ENCODE data around the gene APOBEC3H. TPM values are rescaled to one million over a fixed set of nuclear protein-coding genes. Genes with fewer than 3 reads are reported as not detected.
"Not testable (repeated sequence)": the region's sequence is repeated elsewhere in the genome, so short reads cannot be mapped to it uniquely, and the experiment has no call there.

The APOBEC3H gene
- total RNA-seq, 1 donor from 2014 or later, result not detected

DNA sequence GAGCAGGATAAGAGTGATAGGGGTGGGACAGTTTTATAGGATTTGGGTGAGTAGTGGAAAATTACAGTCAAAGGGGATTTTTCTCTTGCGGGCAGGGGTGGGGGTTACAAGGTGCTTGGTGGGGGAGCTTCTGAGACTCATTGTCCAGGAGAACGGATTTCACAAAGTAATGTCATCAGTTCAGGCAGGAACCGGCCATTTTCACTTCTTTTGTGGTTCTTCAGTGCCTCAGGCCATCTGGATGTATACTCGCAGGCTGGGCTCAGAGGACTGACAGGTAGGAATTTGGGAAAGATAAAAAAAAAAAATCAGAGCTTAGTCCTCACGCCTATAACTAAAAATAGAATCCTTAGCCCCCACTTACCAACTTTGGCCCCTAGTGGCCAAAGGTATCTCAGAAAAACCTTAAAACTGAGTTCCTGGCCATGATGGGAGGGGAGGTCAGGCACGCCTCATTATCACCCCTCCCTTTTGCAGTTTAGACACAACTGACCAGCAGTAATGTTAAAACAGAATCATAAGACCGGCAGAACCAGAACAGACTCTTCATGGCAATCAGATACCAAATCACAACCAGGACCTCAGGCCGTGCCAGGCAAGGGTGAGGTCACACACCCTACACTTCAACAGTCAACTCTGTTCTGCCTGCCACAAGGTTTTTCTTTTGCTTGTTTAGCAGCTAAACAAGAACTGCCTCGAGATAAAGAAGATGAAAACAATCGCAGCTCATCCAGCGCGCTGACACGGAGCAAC is 28.8 kb upstream of the APOBEC3H start:
- Mint-ChIP-seq H3K9me3 (ENCODE audit: low read depth) (no peaks in the 10 kb centered on the region), H3K4me3 (ENCODE audit: unreplicated experiment) (no peak overlapping the region), H3K4me1 (ENCODE audit: low read depth) (no peaks in the 10 kb centered on the region), H3K27me3 (ENCODE audit: low read depth) (peaks cover 3% of the 10 kb centered on the region), H3K36me3 (ENCODE audit: low read depth) (no peaks in the 10 kb centered on the region), H3K27ac (ENCODE audit: unreplicated experiment) (no peak overlapping the region)
- TF ChIP-seq, protein P1, sequence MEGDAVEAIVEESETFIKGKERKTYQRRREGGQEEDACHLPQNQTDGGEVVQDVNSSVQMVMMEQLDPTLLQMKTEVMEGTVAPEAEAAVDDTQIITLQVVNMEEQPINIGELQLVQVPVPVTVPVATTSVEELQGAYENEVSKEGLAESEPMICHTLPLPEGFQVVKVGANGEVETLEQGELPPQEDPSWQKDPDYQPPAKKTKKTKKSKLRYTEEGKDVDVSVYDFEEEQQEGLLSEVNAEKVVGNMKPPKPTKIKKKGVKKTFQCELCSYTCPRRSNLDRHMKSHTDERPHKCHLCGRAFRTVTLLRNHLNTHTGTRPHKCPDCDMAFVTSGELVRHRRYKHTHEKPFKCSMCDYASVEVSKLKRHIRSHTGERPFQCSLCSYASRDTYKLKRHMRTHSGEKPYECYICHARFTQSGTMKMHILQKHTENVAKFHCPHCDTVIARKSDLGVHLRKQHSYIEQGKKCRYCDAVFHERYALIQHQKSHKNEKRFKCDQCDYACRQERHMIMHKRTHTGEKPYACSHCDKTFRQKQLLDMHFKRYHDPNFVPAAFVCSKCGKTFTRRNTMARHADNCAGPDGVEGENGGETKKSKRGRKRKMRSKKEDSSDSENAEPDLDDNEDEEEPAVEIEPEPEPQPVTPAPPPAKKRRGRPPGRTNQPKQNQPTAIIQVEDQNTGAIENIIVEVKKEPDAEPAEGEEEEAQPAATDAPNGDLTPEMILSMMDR (IDR thresholded peaks at IDR 0.05), result no peak
- no peak for DNase-seq (ENCODE audit: low spot score)

- Mint-ChIP-seq H3K4me3 (ENCODE audit: unreplicated experiment) (no peak overlapping the region), H3K9me3 (ENCODE audit: low read depth) (no peaks in the 10 kb centered on the region), H3K27me3 (ENCODE audit: low read depth) (peaks cover 3% of the 10 kb centered on the region), H3K4me1 (ENCODE audit: low read depth) (no peaks in the 10 kb centered on the region), H3K36me3 (ENCODE audit: low read depth) (no peaks in the 10 kb centered on the region), H3K27ac (ENCODE audit: unreplicated experiment) (no peak overlapping the region)
- TF ChIP-seq, protein P1 (IDR thresholded peaks at IDR 0.05), result no peak
- no peak for DNase-seq (ENCODE audit: low spot score)
These were observed 26.9 kb upstream of the APOBEC3H start for GRCh38 chr22:39070186-39070585.

- H3K4me1 Mint-ChIP-seq (ENCODE audit: low read depth); DNase-seq (ENCODE audit: low spot score); H3K4me3 Mint-ChIP-seq (ENCODE audit: unreplicated experiment); H3K27ac Mint-ChIP-seq (ENCODE audit: unreplicated experiment); H3K36me3 Mint-ChIP-seq (ENCODE audit: low read depth); H3K9me3 Mint-ChIP-seq (ENCODE audit: low read depth); H3K27me3 Mint-ChIP-seq (ENCODE audit: low read depth): not testable (repeated sequence)
These were observed 24.5 kb upstream of the APOBEC3H start for GRCh38 chr22:39072581-39072981.

- TF ChIP-seq, protein P1 (IDR thresholded peaks at IDR 0.05), result no peak
- Mint-ChIP-seq H3K4me1 (ENCODE audit: low read depth) (peaks cover 3% of the 10 kb centered on the region), H3K9me3 (ENCODE audit: low read depth) (no peaks in the 10 kb centered on the region), H3K27ac (ENCODE audit: unreplicated experiment) (no peak overlapping the region), H3K36me3 (ENCODE audit: low read depth) (no peaks in the 10 kb centered on the region), H3K4me3 (ENCODE audit: unreplicated experiment) (no peak overlapping the region), H3K27me3 (ENCODE audit: low read depth) (no peaks in the 10 kb centered on the region)
- no peak for DNase-seq (ENCODE audit: low spot score)
These were observed 23.1 kb upstream of the APOBEC3H start for GRCh38 chr22:39073981-39074380.

- not testable (repeated sequence) for H3K9me3 Mint-ChIP-seq (ENCODE audit: low read depth); H3K27me3 Mint-ChIP-seq (ENCODE audit: low read depth); H3K36me3 Mint-ChIP-seq (ENCODE audit: low read depth); H3K27ac Mint-ChIP-seq (ENCODE audit: unreplicated experiment); H3K4me1 Mint-ChIP-seq (ENCODE audit: low read depth); H3K4me3 Mint-ChIP-seq (ENCODE audit: unreplicated experiment); DNase-seq (ENCODE audit: low spot score)
- TF ChIP-seq, protein P1 (IDR thresholded peaks at IDR 0.05), result peak; percentile 32
These were observed 20.7 kb upstream of the APOBEC3H start for GRCh38 chr22:39076155-39077025.
